ENCODE data around the gene CTNND2. TPM values are rescaled to one million over a fixed set of nuclear protein-coding genes. Genes with fewer than 3 reads are reported as not detected.

CTNND2 gene
- total and polyA plus RNA-seq, 4 donors = 0.30 to 2.2 (median 0.71) TPM

GRCh38 chr5:11357928-11358327 lies 546.3 kb downstream of the CTNND2 start:
- H3K9me3 ChIP-seq (ENCODE audit: control insufficient read depth in 4 of 4, insufficient read depth in 3 of 4, low read length in 3 of 4) = no peaks in the 10 kb centered on the region
- DNase-seq (no peak), ATAC-seq (ENCODE audit: insufficient read depth, low FRiP score) (no peak)
- no peak overlapping the region for H3K27ac ChIP-seq (ENCODE audit: low read depth in 1 of 2, low read length in 1 of 2)
- H3K4me1 ChIP-seq (ENCODE audit: control insufficient read depth in 5 of 5, insufficient read depth in 5 of 5, low read length in 5 of 5) = no peaks in the 10 kb centered on the region
- 64 to 80% methylated on average over 4 of the region's 4 CpGs for WGBS, 2 donors
- TF ChIP-seq, protein P1, sequence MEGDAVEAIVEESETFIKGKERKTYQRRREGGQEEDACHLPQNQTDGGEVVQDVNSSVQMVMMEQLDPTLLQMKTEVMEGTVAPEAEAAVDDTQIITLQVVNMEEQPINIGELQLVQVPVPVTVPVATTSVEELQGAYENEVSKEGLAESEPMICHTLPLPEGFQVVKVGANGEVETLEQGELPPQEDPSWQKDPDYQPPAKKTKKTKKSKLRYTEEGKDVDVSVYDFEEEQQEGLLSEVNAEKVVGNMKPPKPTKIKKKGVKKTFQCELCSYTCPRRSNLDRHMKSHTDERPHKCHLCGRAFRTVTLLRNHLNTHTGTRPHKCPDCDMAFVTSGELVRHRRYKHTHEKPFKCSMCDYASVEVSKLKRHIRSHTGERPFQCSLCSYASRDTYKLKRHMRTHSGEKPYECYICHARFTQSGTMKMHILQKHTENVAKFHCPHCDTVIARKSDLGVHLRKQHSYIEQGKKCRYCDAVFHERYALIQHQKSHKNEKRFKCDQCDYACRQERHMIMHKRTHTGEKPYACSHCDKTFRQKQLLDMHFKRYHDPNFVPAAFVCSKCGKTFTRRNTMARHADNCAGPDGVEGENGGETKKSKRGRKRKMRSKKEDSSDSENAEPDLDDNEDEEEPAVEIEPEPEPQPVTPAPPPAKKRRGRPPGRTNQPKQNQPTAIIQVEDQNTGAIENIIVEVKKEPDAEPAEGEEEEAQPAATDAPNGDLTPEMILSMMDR (IDR thresholded peaks at IDR 0.05; ENCODE audit: control extremely low read depth, extremely low read depth) = no peak
- H3K4me3 ChIP-seq = no peak overlapping the region
- no peaks in the 10 kb centered on the region for H3K27me3 ChIP-seq (ENCODE audit: control insufficient read depth in 3 of 3, insufficient read depth in 3 of 3, low read length in 2 of 3)
- no peak overlapping the region for H3K9ac ChIP-seq (ENCODE audit: insufficient read depth in 1 of 2, low read length in 2 of 2)
- no peaks in the 10 kb centered on the region for H3K36me3 ChIP-seq (ENCODE audit: control insufficient read depth in 4 of 4, insufficient read depth in 4 of 4, low read length in 4 of 4)

GRCh38 chr5:11355491-11355890 lies 548.8 kb downstream of the CTNND2 start:
- H3K36me3 ChIP-seq (ENCODE audit: control insufficient read depth in 4 of 4, insufficient read depth in 4 of 4, low read length in 4 of 4) = no peaks in the 10 kb centered on the region
- H3K27me3 ChIP-seq (ENCODE audit: control insufficient read depth in 3 of 3, insufficient read depth in 3 of 3, low read length in 2 of 3) = no peaks in the 10 kb centered on the region
- DNase-seq (no peak), ATAC-seq (ENCODE audit: insufficient read depth, low FRiP score) (no peak)
- no peak overlapping the region for H3K27ac ChIP-seq (ENCODE audit: low read depth in 1 of 2, low read length in 1 of 2)
- H3K4me3 ChIP-seq = no peak overlapping the region
- TF ChIP-seq, protein P1 (IDR thresholded peaks at IDR 0.05; ENCODE audit: control extremely low read depth, extremely low read depth) = no peak
- H3K9me3 ChIP-seq (ENCODE audit: control insufficient read depth in 4 of 4, insufficient read depth in 3 of 4, low read length in 3 of 4) = no peaks in the 10 kb centered on the region
- H3K4me1 ChIP-seq (ENCODE audit: control insufficient read depth in 5 of 5, insufficient read depth in 5 of 5, low read length in 5 of 5) = no peaks in the 10 kb centered on the region
- H3K9ac ChIP-seq (ENCODE audit: insufficient read depth in 1 of 2, low read length in 2 of 2) = no peak overlapping the region

- Histone ChIP-seq H3K27me3 (ENCODE audit: control insufficient read depth in 3 of 3, insufficient read depth in 3 of 3, low read length in 2 of 3) (no peaks in the 10 kb centered on the region), H3K4me3 (no peak overlapping the region), H3K9ac (ENCODE audit: insufficient read depth in 1 of 2, low read length in 2 of 2) (no peak overlapping the region), H3K27ac (ENCODE audit: low read depth in 1 of 2, low read length in 1 of 2) (no peak overlapping the region), H3K4me1 (ENCODE audit: control insufficient read depth in 5 of 5, insufficient read depth in 5 of 5, low read length in 5 of 5) (no peaks in the 10 kb centered on the region), H3K9me3 (ENCODE audit: control insufficient read depth in 4 of 4, insufficient read depth in 3 of 4, low read length in 3 of 4) (no peaks in the 10 kb centered on the region), H3K36me3 (ENCODE audit: control insufficient read depth in 4 of 4, insufficient read depth in 4 of 4, low read length in 4 of 4) (no peaks in the 10 kb centered on the region)
- TF ChIP-seq, protein P1 (IDR thresholded peaks at IDR 0.05; ENCODE audit: control extremely low read depth, extremely low read depth) = no peak
- ATAC-seq (ENCODE audit: insufficient read depth, low FRiP score) (no peak), DNase-seq (no peak)
- 82 to 87% methylated on average over 16 of the region's 16 CpGs for WGBS, 2 donors
These were observed 557.9 kb downstream of the CTNND2 start for GRCh38 chr5:11346336-11346735.
